Raji (cell line): ENCODE measurements around the gene SPECC1L.
"Not testable (repeated sequence)": the region's sequence is repeated elsewhere in the genome, so short reads cannot be mapped to it uniquely, and the experiment has no call there.

Experiments
- POLR2A ChIP-seq: IDR thresholded peaks from 2 replicates; pipeline ENCODE4 v1.6.1; 2011; ENCODE audit warnings: low read depth, low read length, control low read depth; ENCODE audit not compliant: insufficient read depth

SPECC1L gene

DNA sequence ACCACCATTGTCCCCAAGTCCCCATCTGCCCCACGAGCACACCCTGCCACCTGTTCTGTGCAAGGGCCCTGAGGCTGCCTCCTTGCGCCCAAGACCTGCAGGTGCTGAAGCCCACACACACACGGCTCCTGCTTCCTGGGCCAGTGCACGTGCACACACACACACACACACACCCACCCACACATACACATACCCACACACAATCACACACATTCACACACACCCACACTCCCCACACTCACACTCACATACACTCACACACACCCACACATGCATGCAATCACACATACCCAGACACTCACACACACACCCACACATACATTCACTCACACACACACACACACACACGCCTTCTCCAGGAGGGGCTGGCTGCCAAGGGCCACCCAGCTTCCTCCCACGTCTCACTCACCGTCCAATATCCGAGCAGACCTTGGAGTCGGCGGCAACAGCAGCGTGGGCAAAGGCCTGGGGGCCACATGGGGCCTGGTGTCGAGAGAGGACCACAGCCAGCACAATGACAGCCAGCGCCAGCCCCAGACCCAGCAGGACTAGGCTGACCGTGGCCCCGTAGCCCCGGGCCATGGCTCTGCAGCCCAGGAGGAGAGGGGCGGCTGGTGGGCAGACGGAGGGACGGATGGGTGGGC is 26.4 kb upstream of the SPECC1L start:
- no peak for TF ChIP-seq POLR2A

DNA sequence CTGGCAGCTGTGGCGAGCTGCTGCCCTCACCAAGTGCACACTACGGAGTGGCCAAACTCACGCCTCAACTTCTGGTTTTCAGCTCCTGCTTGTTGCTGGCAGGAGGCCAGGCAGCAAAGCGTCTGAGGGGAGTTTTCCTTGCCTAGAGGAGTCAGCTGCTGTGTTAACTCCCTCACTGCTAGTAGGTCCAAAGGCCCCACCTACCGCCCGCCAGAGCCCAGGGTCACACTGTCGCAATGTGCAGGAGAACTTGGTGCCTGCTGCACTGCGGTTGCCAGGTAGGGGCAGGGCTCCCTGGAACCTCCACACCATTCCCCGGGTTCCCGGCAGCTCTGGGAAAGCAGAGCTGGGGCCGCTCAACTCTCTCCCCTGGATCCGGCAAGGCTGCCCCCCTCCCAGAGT is 25.6 kb upstream of the SPECC1L start, which contains the start of gene GGT5:
Gene GGT5, minus strand, starts transcription at position 53 of the 402 bp plus-strand sequence. CDS start 357 bp downstream, outside the sequence.
- not testable (repeated sequence) for TF ChIP-seq POLR2A

DNA sequence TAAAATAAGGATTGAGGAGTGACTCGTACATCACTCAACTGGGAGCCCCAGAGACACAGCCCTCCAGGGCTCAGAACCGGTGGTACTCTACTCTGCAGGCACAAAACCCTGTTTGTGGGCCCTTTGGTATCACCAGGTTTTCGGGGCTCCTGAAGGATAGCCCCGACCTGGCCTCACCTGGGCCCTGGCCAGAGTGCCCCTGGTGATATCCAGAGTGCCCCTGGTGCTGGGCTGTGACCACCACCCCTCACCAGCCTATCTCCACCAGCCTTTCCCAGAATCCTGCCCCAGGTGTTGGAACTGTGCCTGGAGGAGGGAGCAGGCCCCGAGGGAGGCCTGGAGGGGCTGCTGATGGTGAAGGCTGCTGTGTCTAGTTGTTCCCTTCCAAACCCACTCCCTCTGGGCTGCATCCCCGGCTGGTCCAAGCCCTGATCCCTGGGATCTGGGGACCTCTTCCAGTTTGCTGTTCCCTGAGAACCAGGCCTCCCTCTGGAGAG is 23.6 kb upstream of the SPECC1L start:
- TF ChIP-seq POLR2A, result no peak

DNA sequence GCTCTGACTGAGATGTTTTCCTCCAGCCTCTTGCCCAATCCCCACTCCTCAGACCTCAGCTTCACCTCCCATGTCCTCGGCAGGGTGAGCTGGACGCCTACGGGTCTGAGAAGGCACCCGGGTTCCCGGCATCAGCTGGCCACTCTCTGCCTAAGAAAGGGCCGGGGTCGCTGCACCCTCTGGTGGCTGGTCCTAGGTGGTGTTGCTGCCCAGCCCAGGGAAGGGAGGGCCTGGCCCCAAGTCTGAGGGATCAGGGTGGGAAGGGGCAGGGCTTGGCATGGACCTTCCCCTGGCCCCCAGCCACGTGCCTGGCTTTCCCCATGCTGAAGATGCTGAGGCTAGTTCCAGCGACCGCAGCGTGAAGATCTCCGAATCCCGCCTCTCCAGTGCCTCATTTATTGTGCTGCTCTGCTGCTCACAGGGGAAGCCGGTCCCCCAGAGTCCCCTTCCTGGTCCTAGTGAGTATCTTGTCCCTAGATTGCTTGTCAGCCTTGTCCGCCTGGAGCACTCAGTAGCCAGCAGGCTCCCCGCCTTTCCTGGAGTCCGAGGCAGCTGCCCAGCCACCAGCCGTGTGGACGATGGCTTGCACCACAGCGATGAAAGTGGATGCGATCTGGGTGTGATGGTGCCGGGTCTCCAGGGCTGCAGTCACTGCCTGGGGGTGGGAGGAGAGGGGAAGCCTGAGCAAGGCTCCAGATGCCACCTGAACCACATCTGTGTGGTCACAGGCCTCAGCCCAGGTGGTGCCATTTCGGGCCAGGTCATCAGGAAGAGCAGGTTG is 22.9 kb upstream of the SPECC1L start:
- TF ChIP-seq POLR2A, result no peak

DNA sequence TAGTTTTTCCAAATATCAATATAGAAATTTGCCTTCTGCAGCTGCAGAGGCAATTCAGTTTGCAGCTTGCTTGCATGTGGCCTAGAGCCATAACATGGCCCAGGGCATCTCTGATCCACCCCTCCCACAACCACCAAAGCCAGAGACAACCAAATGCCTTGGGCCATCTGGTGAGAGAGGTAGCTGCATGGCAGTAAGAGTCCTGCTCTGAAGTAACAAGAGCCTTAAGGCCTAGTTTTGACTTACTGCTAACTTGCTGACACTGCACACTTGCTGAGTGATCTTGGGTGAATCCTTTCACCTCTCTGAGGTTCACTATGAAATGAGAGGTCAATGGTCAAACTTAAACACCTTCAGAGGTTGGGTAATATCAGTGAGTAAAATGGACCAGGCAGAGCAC is 4.9 kb upstream of the SPECC1L start:
- no peak for TF ChIP-seq POLR2A

DNA sequence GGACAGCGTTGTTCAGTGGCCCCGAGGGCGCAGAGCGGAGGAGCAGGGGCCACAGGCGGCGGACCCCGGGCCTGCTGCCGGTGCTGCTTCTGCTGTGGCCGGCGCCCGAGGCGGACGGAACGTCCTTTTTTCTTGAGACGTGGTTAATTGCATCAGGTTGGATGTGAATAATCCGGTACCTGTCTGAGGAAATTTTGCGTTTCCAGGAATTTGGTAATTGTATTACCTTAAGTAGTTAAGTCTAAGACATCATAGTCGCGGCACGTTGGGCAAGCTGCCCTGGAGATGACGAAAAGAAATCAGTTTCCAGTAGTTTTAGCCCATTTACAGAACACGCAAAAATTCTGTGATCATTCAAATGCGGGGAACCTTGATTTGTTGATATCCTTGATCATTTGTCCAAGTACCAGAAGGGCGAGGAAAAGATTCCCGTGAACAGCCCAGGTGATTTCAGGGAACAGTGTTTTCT is 789 bp downstream of the SPECC1L start:
- TF ChIP-seq POLR2A, result no peak

DNA sequence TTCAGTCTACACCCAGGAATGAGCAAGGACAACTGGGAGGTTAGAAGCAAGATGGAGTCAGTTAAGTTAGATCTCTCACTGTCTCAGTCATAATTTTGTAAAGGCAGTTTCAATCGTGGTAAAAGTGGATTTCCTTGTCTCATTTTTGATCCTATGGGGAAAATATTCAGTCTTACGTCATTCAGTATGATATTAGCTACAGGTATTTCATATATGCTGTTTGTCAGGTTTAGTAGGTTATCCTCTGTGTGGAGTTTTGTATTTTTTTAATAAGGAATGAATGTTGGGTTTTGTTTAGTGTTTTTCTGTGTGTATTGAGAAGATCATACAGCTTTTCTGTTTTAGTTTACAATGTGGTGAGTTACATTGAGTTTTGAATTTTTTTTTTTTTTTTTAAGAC is 11.8 kb downstream of the SPECC1L start:
- no peak for TF ChIP-seq POLR2A

DNA sequence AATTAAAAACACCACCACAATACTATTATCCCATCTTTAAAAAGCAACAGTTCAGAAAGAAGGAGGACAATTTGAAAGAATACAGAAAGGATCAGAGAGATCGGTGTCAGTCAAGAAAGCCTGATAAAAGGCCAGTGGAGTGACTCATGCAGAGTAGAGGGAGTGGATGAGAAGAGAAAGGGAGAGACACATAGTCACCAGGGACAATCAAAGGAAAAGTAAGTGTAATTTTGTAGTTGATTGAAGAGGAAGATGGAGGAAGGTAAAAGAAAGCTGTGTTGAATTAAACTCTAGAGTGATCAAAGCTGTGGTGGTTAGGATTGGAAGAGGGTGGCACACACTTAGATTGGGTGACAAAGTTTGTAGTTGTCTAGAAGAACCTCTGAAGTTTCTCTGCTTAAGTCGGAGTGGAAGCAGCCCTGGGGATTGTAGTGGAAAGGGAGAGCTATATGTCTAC is 14.1 kb downstream of the SPECC1L start:
- no peak for TF ChIP-seq POLR2A

DNA sequence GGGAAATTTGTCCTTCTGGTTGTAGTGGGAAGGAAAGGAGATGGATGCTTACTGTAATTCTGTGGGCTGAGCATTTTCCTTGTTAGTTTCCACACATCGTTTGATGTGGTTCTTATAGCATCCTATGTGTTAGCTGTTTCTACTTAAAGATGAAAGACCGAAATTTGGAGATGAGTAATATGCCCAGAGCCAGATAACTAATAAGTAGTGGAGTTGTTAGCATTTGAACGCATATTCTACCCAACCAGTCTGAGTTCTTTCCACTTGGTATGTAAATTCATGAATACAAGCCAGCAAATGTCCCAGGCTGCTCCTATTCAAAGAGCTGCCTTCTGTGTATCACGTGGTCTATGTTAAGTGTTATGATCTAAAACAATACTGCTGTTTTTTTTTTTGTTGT is 14.6 kb downstream of the SPECC1L start:
- TF ChIP-seq POLR2A, result no peak

DNA sequence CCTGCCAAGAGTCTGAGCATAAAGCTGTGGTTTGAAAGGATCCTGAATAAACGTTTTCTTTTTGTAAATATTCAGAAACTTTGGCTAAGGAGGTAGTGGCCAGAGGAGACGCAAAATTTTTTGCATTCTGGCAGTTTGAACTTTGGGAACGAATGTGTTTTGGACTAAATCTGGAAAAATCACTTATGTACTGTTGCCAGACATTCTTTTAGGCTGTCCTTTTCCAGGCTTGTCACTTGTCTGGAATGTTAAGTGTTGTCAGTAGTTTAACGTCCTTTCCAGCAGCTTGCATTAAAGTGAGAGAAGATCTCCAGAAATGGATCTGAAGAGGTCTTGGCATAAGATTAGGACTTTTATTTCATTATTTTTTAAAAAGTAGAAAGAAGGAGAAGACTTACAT is 18.5 kb downstream of the SPECC1L start:
- TF ChIP-seq POLR2A, result no peak

DNA sequence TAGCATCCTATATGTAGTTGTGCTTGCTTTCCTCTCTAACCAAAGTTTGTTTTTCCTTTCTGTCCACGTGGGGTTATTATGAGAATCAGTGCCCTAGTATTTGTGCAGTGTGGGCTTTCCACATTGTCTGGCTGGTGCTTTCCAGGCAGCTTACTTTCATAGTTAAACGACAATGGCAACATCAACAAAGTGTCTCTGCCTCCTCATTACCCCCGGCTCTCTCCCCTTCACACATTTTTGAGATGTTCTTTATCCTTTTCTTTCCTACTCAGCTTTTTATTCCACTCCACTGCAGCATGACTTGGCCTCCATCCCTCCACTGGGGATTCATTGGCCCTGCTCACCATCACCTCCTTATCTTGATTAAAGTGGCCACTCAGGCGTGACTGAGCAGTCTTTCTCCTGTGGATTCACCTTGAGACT is 19.1 kb downstream of the SPECC1L start:
- TF ChIP-seq POLR2A, result no peak

DNA sequence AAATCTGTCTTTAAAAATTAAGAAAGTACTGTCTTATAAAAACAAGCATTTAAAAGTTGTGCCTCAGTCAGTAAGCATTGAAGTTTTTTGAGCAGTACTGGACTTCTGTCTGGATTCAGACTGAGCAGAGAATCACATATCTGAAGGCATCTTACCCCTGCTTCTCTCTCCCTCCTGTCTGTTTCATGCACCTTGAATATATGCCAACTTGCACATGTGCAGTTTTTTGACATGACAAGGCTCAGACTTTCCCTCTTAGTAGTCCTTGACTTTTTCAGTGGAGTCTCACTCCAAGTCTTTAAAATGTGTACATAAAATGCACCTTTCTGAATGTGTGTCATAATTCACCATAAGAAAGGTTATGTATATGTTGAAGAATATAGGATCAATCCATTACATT is 19.8 kb downstream of the SPECC1L start:
- no peak for TF ChIP-seq POLR2A

DNA sequence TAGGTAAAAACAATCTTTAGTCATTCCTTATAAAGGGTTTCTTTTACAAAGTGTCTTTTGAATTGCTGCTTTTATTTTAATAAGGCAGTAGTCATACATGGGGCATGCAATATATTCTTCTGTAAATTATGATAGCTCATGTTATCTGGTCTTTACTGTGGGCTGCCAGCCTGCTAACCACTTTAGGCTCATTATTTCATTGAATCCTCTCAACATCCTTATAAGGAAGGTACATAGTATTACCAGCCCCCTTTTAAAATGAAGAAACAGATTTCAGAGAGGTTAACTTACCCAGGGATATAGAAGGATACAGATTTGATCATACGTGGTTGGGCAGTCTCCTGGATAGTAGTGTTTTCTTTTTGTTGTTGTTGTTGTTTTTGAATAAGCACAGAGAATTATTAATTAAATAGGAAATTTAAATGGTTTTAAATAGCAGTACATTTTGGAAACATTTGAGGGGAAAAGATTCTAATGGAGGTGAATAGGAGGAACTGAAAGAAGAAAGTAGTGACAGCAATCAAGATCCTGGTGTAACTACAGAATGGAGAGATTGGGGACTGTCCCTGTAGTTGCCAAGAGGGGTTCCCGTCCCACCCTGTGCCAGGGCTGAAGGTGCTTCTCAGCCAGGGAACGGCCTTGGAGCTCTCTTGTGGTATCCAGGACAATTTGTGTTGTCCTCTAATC is 21.0 kb downstream of the SPECC1L start:
- no peak for TF ChIP-seq POLR2A

DNA sequence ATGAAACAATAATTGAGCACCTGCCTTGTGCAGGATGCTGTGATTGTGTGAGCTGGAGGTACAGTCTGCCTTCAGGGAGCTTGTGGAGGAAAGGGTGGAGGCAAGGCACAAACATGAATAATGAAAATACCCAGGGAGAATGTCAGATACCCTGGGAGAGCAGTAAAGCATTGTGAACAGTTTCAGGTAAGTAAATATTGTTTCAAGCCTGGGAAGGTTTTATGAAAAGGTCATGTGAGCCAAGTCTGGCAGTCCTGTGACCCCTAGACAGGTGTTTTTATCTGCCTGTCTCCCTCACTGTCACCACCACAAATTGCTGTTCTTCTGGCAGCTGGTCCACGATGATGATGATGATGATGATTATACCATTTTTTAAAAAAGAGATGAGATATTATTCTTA is 32.0 kb downstream of the SPECC1L start:
- TF ChIP-seq POLR2A, result no peak

DNA sequence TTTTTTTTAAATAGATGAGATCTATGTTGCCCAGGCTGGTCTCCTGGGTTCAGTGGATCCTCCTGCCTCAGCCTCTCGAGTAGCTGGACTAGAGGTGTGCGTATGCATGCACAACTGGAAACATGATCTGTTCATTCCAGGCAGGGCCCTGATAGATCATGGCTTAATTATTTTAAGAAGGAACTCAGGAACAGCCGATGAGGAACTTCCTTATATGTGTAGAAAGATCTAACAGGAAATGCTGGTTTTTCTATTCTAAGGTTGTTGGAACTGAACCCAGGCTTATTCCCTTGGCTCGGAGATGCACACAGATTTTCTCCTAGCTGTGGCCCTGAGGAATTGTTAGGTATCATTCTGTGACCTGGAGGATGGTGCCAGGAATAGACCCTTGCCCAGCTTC is 32.4 kb downstream of the SPECC1L start:
- no peak for TF ChIP-seq POLR2A
